ENCODE data around the gene EYS.
"Not testable (repeated sequence)": the region's sequence is repeated elsewhere in the genome, so short reads cannot be mapped to it uniquely, and the experiment has no call there.

EYS gene

GRCh38 chr6:64034910-64035655, 1671.9 kb downstream of the EYS start:
- TF ChIP-seq ISL1 (CRISPR knock-in tag; IDR thresholded peaks at IDR 0.05) (peak; percentile 54), ZFP30 (CRISPR knock-in tag; IDR thresholded peaks at IDR 0.05) (no peak)
- peak; percentile 88 for ATAC-seq

GRCh38 chr6:64034291-64034690, 1672.7 kb downstream of the EYS start:
- ATAC-seq = no peak
- TF ChIP-seq ZC3H10 (CRISPR knock-in tag; IDR thresholded peaks at IDR 0.05) (no peak), ZNF565 (CRISPR knock-in tag; conservative IDR thresholded peaks at IDR 0.05; ENCODE audit: low read depth) (no peak), TOX (CRISPR knock-in tag; IDR thresholded peaks at IDR 0.05; ENCODE audit: borderline replicate concordance) (no peak), POU6F1 (CRISPR knock-in tag; IDR thresholded peaks at IDR 0.05; ENCODE audit: borderline replicate concordance, low read depth) (no peak)

GRCh38 chr6:64030950-64031618, 1675.9 kb downstream of the EYS start:
- ATAC-seq = not testable (repeated sequence)

- no peak for ATAC-seq
- no peak for TF ChIP-seq GLIS3 (CRISPR knock-in tag; IDR thresholded peaks at IDR 0.05)
- no peak for TF ChIP-seq CREB5 (CRISPR knock-in tag; IDR thresholded peaks at IDR 0.05; ENCODE audit: low read depth)
- TF ChIP-seq POU6F1 (CRISPR knock-in tag; IDR thresholded peaks at IDR 0.05; ENCODE audit: borderline replicate concordance, low read depth) = no peak
- TF ChIP-seq ZNF8 (CRISPR knock-in tag; IDR thresholded peaks at IDR 0.05) = no peak
- no peak for TF ChIP-seq BACH2 (CRISPR knock-in tag; IDR thresholded peaks at IDR 0.05; ENCODE audit: borderline replicate concordance)
- no peak for TF ChIP-seq CSRNP3 (CRISPR knock-in tag; IDR thresholded peaks at IDR 0.05)
- TF ChIP-seq CSDC2 (CRISPR knock-in tag; IDR thresholded peaks at IDR 0.05) = no peak
- TF ChIP-seq PPARA (CRISPR knock-in tag; IDR thresholded peaks at IDR 0.05; ENCODE audit: borderline replicate concordance) = no peak
- no peak for TF ChIP-seq PATZ1 (CRISPR knock-in tag; IDR thresholded peaks at IDR 0.05; ENCODE audit: borderline replicate concordance)
- no peak for TF ChIP-seq ZFP3 (CRISPR knock-in tag; IDR thresholded peaks at IDR 0.05)
- no peak for TF ChIP-seq ZNF565 (CRISPR knock-in tag; conservative IDR thresholded peaks at IDR 0.05; ENCODE audit: low read depth)
- no peak for TF ChIP-seq ISL1 (CRISPR knock-in tag; IDR thresholded peaks at IDR 0.05)
- TF ChIP-seq ZNF70 (CRISPR knock-in tag; IDR thresholded peaks at IDR 0.05) = no peak
Measured at GRCh38 chr6:64023693-64024092, 1683.3 kb downstream of the EYS start.

- no peak for ATAC-seq
- TF ChIP-seq BACH2 (CRISPR knock-in tag; IDR thresholded peaks at IDR 0.05; ENCODE audit: borderline replicate concordance) (no peak), OSR1 (CRISPR knock-in tag; IDR thresholded peaks at IDR 0.05) (no peak), ZC3H10 (CRISPR knock-in tag; IDR thresholded peaks at IDR 0.05) (no peak), ZNF70 (CRISPR knock-in tag; IDR thresholded peaks at IDR 0.05) (no peak), RARB (CRISPR knock-in tag; IDR thresholded peaks at IDR 0.05) (no peak), PATZ1 (CRISPR knock-in tag; IDR thresholded peaks at IDR 0.05; ENCODE audit: borderline replicate concordance) (no peak), GLIS3 (CRISPR knock-in tag; IDR thresholded peaks at IDR 0.05) (no peak), POU6F1 (CRISPR knock-in tag; IDR thresholded peaks at IDR 0.05; ENCODE audit: borderline replicate concordance, low read depth) (no peak), ZFP30 (CRISPR knock-in tag; IDR thresholded peaks at IDR 0.05) (no peak), ESRRG (CRISPR knock-in tag; IDR thresholded peaks at IDR 0.05) (no peak), CSRNP3 (CRISPR knock-in tag; IDR thresholded peaks at IDR 0.05) (no peak)
Measured at GRCh38 chr6:64014595-64014994, 1692.4 kb downstream of the EYS start.

Measured in SK-N-SH treated with all-trans-retinoic acid at 6 μM for 48 hours (cell line).